Adipocyte (in vitro differentiated cells): Measurements from ENCODE around the gene CPEB3.
"Not testable (repeated sequence)": the region's sequence is repeated elsewhere in the genome, so short reads cannot be mapped to it uniquely, and the experiment has no call there.

Experiments
- DNase-seq: peaks from one replicate; pipeline ENCODE4 v3.0.0-alpha.2; 2015; ENCODE audit warnings: low read depth
- H3K27me3 ChIP-seq: replicated peaks from 2 replicates; pipeline ENCODE4 v1.7.0; 2013; ENCODE audit warnings: mild to moderate bottlenecking, low read length, moderate library complexity; ENCODE audit not compliant: control insufficient read depth, insufficient read depth
- H3K36me3 ChIP-seq: 2 replicates; pipeline ENCODE4 v1.7.0; 2013; ENCODE audit warnings: low read length, mild to moderate bottlenecking, moderate library complexity; ENCODE audit not compliant: control insufficient read depth, insufficient read depth, severe bottlenecking
- H3K4me1 ChIP-seq: 2 replicates; pipeline ENCODE4 v1.7.0; 2013; ENCODE audit warnings: mild to moderate bottlenecking, low read length, moderate library complexity; ENCODE audit not compliant: control insufficient read depth, insufficient read depth
- H3K4me3 ChIP-seq: 2 replicates; pipeline ENCODE4 v1.7.0; 2013; ENCODE audit warnings: mild to moderate bottlenecking, low read length, moderate library complexity
- H3K9ac ChIP-seq: 2 replicates; pipeline ENCODE4 v1.7.0; 2013; ENCODE audit warnings: mild to moderate bottlenecking, low read length, moderate library complexity
- H3K9me3 ChIP-seq: 2 replicates; pipeline ENCODE4 v1.7.0; 2013; ENCODE audit warnings: mild to moderate bottlenecking, low read length, moderate library complexity; ENCODE audit not compliant: control insufficient read depth

The CPEB3 gene

GRCh38 chr10:92238586-92239098 lies 52.2 kb downstream of the CPEB3 start:
- H3K4me1 ChIP-seq: peaks cover 32% of the 10 kb centered on the region
- no peaks in the 10 kb centered on the region for H3K27me3 ChIP-seq
- peak overlapping the region; percentile 89 for H3K9ac ChIP-seq
- H3K9me3 ChIP-seq: no peaks in the 10 kb centered on the region
- peak overlapping the region; percentile 97 for H3K4me3 ChIP-seq
- DNase-seq: peak; percentile 64
- H3K36me3 ChIP-seq: no peaks in the 10 kb centered on the region

- Histone ChIP-seq H3K36me3 (no peaks in the 10 kb centered on the region), H3K27me3 (no peaks in the 10 kb centered on the region), H3K9ac (peak overlapping the region; percentile 89), H3K4me3 (peak overlapping the region; percentile 97), H3K9me3 (no peaks in the 10 kb centered on the region), H3K4me1 (peaks cover 32% of the 10 kb centered on the region)
- DNase-seq: no peak
These were observed 52.8 kb downstream of the CPEB3 start for GRCh38 chr10:92238054-92238585.

- no peaks in the 10 kb centered on the region for H3K9me3 ChIP-seq
- no peak for DNase-seq
- peaks cover 6% of the 10 kb centered on the region for H3K36me3 ChIP-seq
- H3K4me1 ChIP-seq: no peaks in the 10 kb centered on the region
- H3K9ac ChIP-seq: no peak overlapping the region
- H3K4me3 ChIP-seq: no peak overlapping the region
- H3K27me3 ChIP-seq: no peaks in the 10 kb centered on the region
These were observed 59.7 kb downstream of the CPEB3 start for GRCh38 chr10:92231196-92231595.

GRCh38 chr10:92222603-92223262 lies 68.1 kb downstream of the CPEB3 start:
- H3K36me3 ChIP-seq: peaks cover 3% of the 10 kb centered on the region
- H3K9me3 ChIP-seq: no peaks in the 10 kb centered on the region
- H3K4me1 ChIP-seq: peaks cover 10% of the 10 kb centered on the region

GRCh38 chr10:92219559-92219958 lies 71.3 kb downstream of the CPEB3 start:
- Histone ChIP-seq H3K27me3 (no peaks in the 10 kb centered on the region), H3K4me1 (peaks cover 10% of the 10 kb centered on the region), H3K9me3 (no peaks in the 10 kb centered on the region), H3K4me3 (no peak overlapping the region), H3K9ac (no peak overlapping the region), H3K36me3 (peaks cover 3% of the 10 kb centered on the region)
- no peak for DNase-seq

More at GRCh38 chr10:92222603-92223262, 68.1 kb downstream of the CPEB3 start:
- no peak overlapping the region for H3K9ac ChIP-seq
- peak overlapping the region; percentile 47 for H3K4me3 ChIP-seq
- H3K27me3 ChIP-seq: no peaks in the 10 kb centered on the region
- DNase-seq: peak; percentile 43

GRCh38 chr10:92218569-92218968 lies 72.3 kb downstream of the CPEB3 start:
- no peak for DNase-seq
- H3K4me1 ChIP-seq: peaks cover 10% of the 10 kb centered on the region
- peaks cover 3% of the 10 kb centered on the region for H3K36me3 ChIP-seq
- H3K9ac ChIP-seq: no peak overlapping the region
- no peaks in the 10 kb centered on the region for H3K9me3 ChIP-seq
- no peak overlapping the region for H3K4me3 ChIP-seq
- H3K27me3 ChIP-seq: no peaks in the 10 kb centered on the region

GRCh38 chr10:92216608-92217007 lies 74.3 kb downstream of the CPEB3 start:
- not testable (repeated sequence) for H3K4me1 ChIP-seq, H3K9ac ChIP-seq, DNase-seq

GRCh38 chr10:92215222-92215621 lies 75.7 kb downstream of the CPEB3 start:
- not testable (repeated sequence) for H3K9me3 ChIP-seq, H3K36me3 ChIP-seq, DNase-seq, H3K4me1 ChIP-seq, H3K9ac ChIP-seq, H3K27me3 ChIP-seq, H3K4me3 ChIP-seq

More at GRCh38 chr10:92216608-92217007, 74.3 kb downstream of the CPEB3 start:
- not testable (repeated sequence) for H3K27me3 ChIP-seq, H3K9me3 ChIP-seq, H3K36me3 ChIP-seq, H3K4me3 ChIP-seq

GRCh38 chr10:92213049-92213448 lies 77.8 kb downstream of the CPEB3 start:
- Histone ChIP-seq H3K4me1 (peaks cover 8% of the 10 kb centered on the region), H3K36me3 (no peaks in the 10 kb centered on the region), H3K9me3 (no peaks in the 10 kb centered on the region), H3K9ac (no peak overlapping the region), H3K4me3 (no peak overlapping the region), H3K27me3 (no peaks in the 10 kb centered on the region)
- DNase-seq: no peak

- H3K4me1 ChIP-seq: peaks cover 14% of the 10 kb centered on the region
- H3K9ac ChIP-seq: no peak overlapping the region
- H3K9me3 ChIP-seq: no peaks in the 10 kb centered on the region
- H3K4me3 ChIP-seq: no peak overlapping the region
- no peaks in the 10 kb centered on the region for H3K27me3 ChIP-seq
- H3K36me3 ChIP-seq: no peaks in the 10 kb centered on the region
- no peak for DNase-seq
These were observed 82.1 kb downstream of the CPEB3 start for GRCh38 chr10:92208736-92209135.

- Histone ChIP-seq H3K9me3 (no peaks in the 10 kb centered on the region), H3K27me3 (no peaks in the 10 kb centered on the region)
These were observed 82.6 kb downstream of the CPEB3 start for GRCh38 chr10:92208157-92208720.

More at GRCh38 chr10:92208157-92208720, 82.6 kb downstream of the CPEB3 start:
- Histone ChIP-seq H3K4me3 (no peak overlapping the region), H3K9ac (no peak overlapping the region), H3K36me3 (no peaks in the 10 kb centered on the region), H3K4me1 (peaks cover 14% of the 10 kb centered on the region)
- DNase-seq: peak; percentile 11
